WTC11 (cell line): Measurements from ENCODE around the gene ERC1. TPM values are rescaled to one million over a fixed set of nuclear protein-coding genes. Genes with fewer than 3 reads are reported as not detected.

Source experiments
- ATAC-seq: fragments of 200-7000 bp; cut with Tn5 transposase; 2 replicates; pipeline ENCODE4 v1.10.0; 2021; ENCODE audit warnings: mild to moderate bottlenecking, moderate library complexity
- CTCF ChIA-PET: fragments of 300-600 bp; sonication (Branson Sonifier 250); formaldehyde crosslinking; loops from one replicate; lab custom pipeline; 2021; ENCODE audit warnings: antibody characterized with exemption; lab: Charles Lee
- POLR2A ChIA-PET: fragments of 350-600 bp; sonication (Branson Sonifier 250); formaldehyde crosslinking; loops from one replicate; lab custom pipeline; 2021; ENCODE audit warnings: antibody characterized with exemption; lab: Charles Lee
- DNase-seq: peaks from one replicate; pipeline ENCODE4 v3.0.0; 2021; ENCODE audit warnings: low spot score
- H3K27ac Mint-ChIP-seq: 2 replicates; pipeline ENCODE4 v1.8.0; 2021; ENCODE audit warnings: mixed read lengths
- H3K27me3 Mint-ChIP-seq: 2 replicates; pipeline ENCODE4 v1.8.0; 2021; ENCODE audit warnings: low read depth, mild to moderate bottlenecking, moderate library complexity, mixed read lengths
- H3K36me3 Mint-ChIP-seq: 2 replicates; pipeline ENCODE4 v1.8.0; 2021; ENCODE audit warnings: mixed read lengths
- H3K4me1 Mint-ChIP-seq: 2 replicates; pipeline ENCODE4 v1.8.0; 2022; ENCODE audit warnings: mixed read lengths
- H3K4me3 Mint-ChIP-seq: 2 replicates; pipeline ENCODE4 v1.8.0; 2021; ENCODE audit warnings: mild to moderate bottlenecking, moderate library complexity, mixed read lengths
- H3K9me3 Mint-ChIP-seq: 2 replicates; pipeline ENCODE4 v1.8.0; 2021; ENCODE audit warnings: mixed read lengths
- CREM ChIP-seq: sonication (generic); formaldehyde crosslinking; IDR thresholded peaks from 2 replicates; pipeline ENCODE4 v1.8.1; 2022; ENCODE audit warnings: mild to moderate bottlenecking, missing genetic modification reagents, moderate library complexity
- ELF4 ChIP-seq: sonication (generic); formaldehyde crosslinking; IDR thresholded peaks from 2 replicates; pipeline ENCODE4 v1.8.1; 2022; ENCODE audit warnings: low read depth, mild to moderate bottlenecking, moderate library complexity, missing genetic modification reagents
- ETV6 ChIP-seq: sonication (generic); formaldehyde crosslinking; IDR thresholded peaks from 2 replicates; pipeline ENCODE4 v1.8.1; 2022; ENCODE audit warnings: mild to moderate bottlenecking, missing genetic modification reagents
- FOXJ3 ChIP-seq: sonication (generic); formaldehyde crosslinking; IDR thresholded peaks from 2 replicates; pipeline ENCODE4 v1.9.0; 2021; ENCODE audit warnings: missing genetic modification reagents, mild to moderate bottlenecking, borderline replicate concordance
- FOXP1 ChIP-seq: sonication (generic); formaldehyde crosslinking; IDR thresholded peaks from 2 replicates; pipeline ENCODE4 v1.8.0; 2022; ENCODE audit warnings: missing genetic modification reagents, mild to moderate bottlenecking, moderate library complexity, borderline replicate concordance
- GRHL2 ChIP-seq: fragments of 250-450 bp; sonication (Bioruptor Pico); IDR thresholded peaks from 2 replicates; pipeline ENCODE4 v1.8.0; 2022; ENCODE audit warnings: mild to moderate bottlenecking, moderate library complexity; ENCODE audit not compliant: insufficient replicate concordance, severe bottlenecking
- GTF2I ChIP-seq: fragments of 250-450 bp; sonication (Bioruptor Pico); conservative IDR thresholded peaks from 2 replicates; pipeline ENCODE4 v1.4.0; 2021; ENCODE audit warnings: mild to moderate bottlenecking
- JUN ChIP-seq: sonication (generic); formaldehyde crosslinking; IDR thresholded peaks from 2 replicates; pipeline ENCODE4 v1.8.0; 2023; ENCODE audit warnings: mild to moderate bottlenecking, missing genetic modification reagents
- KAT7 ChIP-seq: sonication (generic); formaldehyde crosslinking; IDR thresholded peaks from 2 replicates; pipeline ENCODE4 v1.8.1; 2023; ENCODE audit warnings: missing genetic modification reagents, mild to moderate bottlenecking, borderline replicate concordance
- NR2C2 ChIP-seq: sonication (generic); formaldehyde crosslinking; IDR thresholded peaks from 2 replicates; pipeline ENCODE4 v1.8.0; 2022; ENCODE audit warnings: mild to moderate bottlenecking, missing genetic modification reagents
- RORB ChIP-seq: fragments of 250-450 bp; sonication (Bioruptor Pico); IDR thresholded peaks from 2 replicates; pipeline ENCODE4 v1.9.0; 2021; ENCODE audit warnings: mild to moderate bottlenecking
- SMAD3 ChIP-seq: sonication (generic); formaldehyde crosslinking; IDR thresholded peaks from 2 replicates; pipeline ENCODE4 v1.8.0; 2022; ENCODE audit warnings: missing genetic modification reagents, mild to moderate bottlenecking, borderline replicate concordance
- SMAD4 ChIP-seq: sonication (generic); formaldehyde crosslinking; IDR thresholded peaks from 2 replicates; pipeline ENCODE4 v1.8.0; 2022; ENCODE audit warnings: mild to moderate bottlenecking, missing genetic modification reagents
- TEAD1 ChIP-seq: sonication (generic); formaldehyde crosslinking; IDR thresholded peaks from 2 replicates; pipeline ENCODE4 v1.8.0; 2022; ENCODE audit warnings: mild to moderate bottlenecking, missing genetic modification reagents
- ZBTB21 ChIP-seq: sonication (generic); formaldehyde crosslinking; IDR thresholded peaks from 2 replicates; pipeline ENCODE4 v1.8.1; 2023; ENCODE audit warnings: mild to moderate bottlenecking, missing genetic modification reagents, borderline replicate concordance
- ZNF263 ChIP-seq: sonication (generic); formaldehyde crosslinking; IDR thresholded peaks from 2 replicates; pipeline ENCODE4 v1.8.1; 2022; ENCODE audit warnings: low read depth, mild to moderate bottlenecking, moderate library complexity, missing genetic modification reagents
- total RNA-seq: library from RNA; stranded (reverse); gene quantifications from 3 replicates; pipeline ENCODE4 v1.2.3, GENCODE V29; 2021
- TF ChIP-seq, protein P1 (sequence below): sonication (generic); formaldehyde crosslinking; IDR thresholded peaks from 2 replicates; pipeline ENCODE4 v1.8.0; 2022; ENCODE audit warnings: mild to moderate bottlenecking, missing genetic modification reagents
- TF ChIP-seq, protein P2 (sequence below): sonication (generic); formaldehyde crosslinking; IDR thresholded peaks from 2 replicates; pipeline ENCODE4 v1.8.1; 2022; ENCODE audit warnings: missing genetic modification reagents, borderline replicate concordance
- TF ChIP-seq, protein P3 (sequence below): sonication (generic); formaldehyde crosslinking; IDR thresholded peaks from 2 replicates; pipeline ENCODE4 v1.8.1; 2022; ENCODE audit warnings: low read depth, missing genetic modification reagents, borderline replicate concordance
- TF ChIP-seq, protein P4 (sequence below): sonication (generic); formaldehyde crosslinking; IDR thresholded peaks from 2 replicates; pipeline ENCODE4 v1.8.1; 2022; ENCODE audit warnings: mild to moderate bottlenecking, moderate library complexity, missing genetic modification reagents
- TF ChIP-seq, protein P5 (sequence below): fragments of 250-450 bp; sonication (Bioruptor Pico); IDR thresholded peaks from 2 replicates; pipeline ENCODE4 v1.9.0; 2021; ENCODE audit warnings: moderate library complexity, mild to moderate bottlenecking, inconsistent platforms, borderline replicate concordance
- TF ChIP-seq, protein P6 (sequence below): sonication (generic); formaldehyde crosslinking; conservative IDR thresholded peaks from 2 replicates; pipeline ENCODE4 v1.8.1; 2022; ENCODE audit warnings: mild to moderate bottlenecking, missing genetic modification reagents
- TF ChIP-seq, protein P7 (sequence below): sonication (generic); formaldehyde crosslinking; IDR thresholded peaks from 2 replicates; pipeline ENCODE4 v1.8.1; 2023; ENCODE audit warnings: mild to moderate bottlenecking, moderate library complexity, missing genetic modification reagents
- TF ChIP-seq, protein P8 (sequence below): fragments of 250-450 bp; sonication (Bioruptor Pico); IDR thresholded peaks from 2 replicates; pipeline ENCODE4 v1.9.0; 2021; ENCODE audit warnings: mild to moderate bottlenecking
- TF ChIP-seq, protein P9 (sequence below): sonication (generic); formaldehyde crosslinking; IDR thresholded peaks from 2 replicates; pipeline ENCODE4 v1.8.1; 2022; ENCODE audit warnings: mild to moderate bottlenecking, missing genetic modification reagents, moderate library complexity, borderline replicate concordance

The ERC1 gene
- total RNA-seq, 1 experiment from 2014 or later: 47.5 TPM

DNA sequence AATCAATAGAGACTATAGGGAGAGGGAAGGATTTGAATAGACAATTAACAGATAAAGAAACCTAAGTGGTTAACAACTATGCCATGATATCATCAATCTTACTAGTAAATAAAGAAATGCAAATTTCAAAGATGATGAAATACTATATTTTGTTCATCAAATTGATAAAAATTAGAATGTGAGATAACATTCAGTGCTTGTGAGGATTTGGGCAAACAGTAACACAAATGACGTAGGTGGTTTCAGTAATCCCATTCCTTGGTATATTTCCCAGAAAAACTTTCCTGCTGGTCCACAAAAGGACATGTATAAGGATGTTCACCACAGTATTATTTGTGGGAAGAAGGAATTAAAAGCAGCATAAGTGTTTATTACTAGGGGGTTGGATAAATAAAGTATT, 136.0 kb downstream of the ERC1 start:
- DNase-seq: no peak
- POLR2A ChIA-PET: no interaction called here
- Mint-ChIP-seq H3K4me1 (no peaks in the 10 kb centered on the region), H3K27ac (no peak overlapping the region), H3K27me3 (peaks cover 40% of the 10 kb centered on the region), H3K9me3 (no peaks in the 10 kb centered on the region; the same call in 1 of the 2 replicates), H3K4me3 (no peak overlapping the region)
- CTCF ChIA-PET: interaction anchor here (1.8 kb wide), 1 partner anchor 34 kb away, joined by 6 read pairs; no protein-coding TSS in a partner anchor
- ATAC-seq: no peak
- no peak for TF ChIP-seq JUN (CRISPR knock-in tag)
- TF ChIP-seq TEAD1: no peak
- TF ChIP-seq, protein P1, sequence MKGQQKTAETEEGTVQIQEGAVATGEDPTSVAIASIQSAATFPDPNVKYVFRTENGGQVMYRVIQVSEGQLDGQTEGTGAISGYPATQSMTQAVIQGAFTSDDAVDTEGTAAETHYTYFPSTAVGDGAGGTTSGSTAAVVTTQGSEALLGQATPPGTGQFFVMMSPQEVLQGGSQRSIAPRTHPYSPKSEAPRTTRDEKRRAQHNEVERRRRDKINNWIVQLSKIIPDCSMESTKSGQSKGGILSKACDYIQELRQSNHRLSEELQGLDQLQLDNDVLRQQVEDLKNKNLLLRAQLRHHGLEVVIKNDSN: no peak
- no peak for TF ChIP-seq RORB (CRISPR knock-in tag)
- TF ChIP-seq, protein P2, sequence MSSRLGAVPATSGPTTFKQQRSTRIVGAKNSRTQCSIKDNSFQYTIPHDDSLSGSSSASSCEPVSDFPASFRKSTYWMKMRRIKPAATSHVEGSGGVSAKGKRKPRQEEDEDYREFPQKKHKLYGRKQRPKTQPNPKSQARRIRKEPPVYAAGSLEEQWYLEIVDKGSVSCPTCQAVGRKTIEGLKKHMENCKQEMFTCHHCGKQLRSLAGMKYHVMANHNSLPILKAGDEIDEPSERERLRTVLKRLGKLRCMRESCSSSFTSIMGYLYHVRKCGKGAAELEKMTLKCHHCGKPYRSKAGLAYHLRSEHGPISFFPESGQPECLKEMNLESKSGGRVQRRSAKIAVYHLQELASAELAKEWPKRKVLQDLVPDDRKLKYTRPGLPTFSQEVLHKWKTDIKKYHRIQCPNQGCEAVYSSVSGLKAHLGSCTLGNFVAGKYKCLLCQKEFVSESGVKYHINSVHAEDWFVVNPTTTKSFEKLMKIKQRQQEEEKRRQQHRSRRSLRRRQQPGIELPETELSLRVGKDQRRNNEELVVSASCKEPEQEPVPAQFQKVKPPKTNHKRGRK: no peak
- TF ChIP-seq, protein P3, sequence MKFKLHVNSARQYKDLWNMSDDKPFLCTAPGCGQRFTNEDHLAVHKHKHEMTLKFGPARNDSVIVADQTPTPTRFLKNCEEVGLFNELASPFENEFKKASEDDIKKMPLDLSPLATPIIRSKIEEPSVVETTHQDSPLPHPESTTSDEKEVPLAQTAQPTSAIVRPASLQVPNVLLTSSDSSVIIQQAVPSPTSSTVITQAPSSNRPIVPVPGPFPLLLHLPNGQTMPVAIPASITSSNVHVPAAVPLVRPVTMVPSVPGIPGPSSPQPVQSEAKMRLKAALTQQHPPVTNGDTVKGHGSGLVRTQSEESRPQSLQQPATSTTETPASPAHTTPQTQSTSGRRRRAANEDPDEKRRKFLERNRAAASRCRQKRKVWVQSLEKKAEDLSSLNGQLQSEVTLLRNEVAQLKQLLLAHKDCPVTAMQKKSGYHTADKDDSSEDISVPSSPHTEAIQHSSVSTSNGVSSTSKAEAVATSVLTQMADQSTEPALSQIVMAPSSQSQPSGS (CRISPR knock-in tag): no peak
- TF ChIP-seq CREM (CRISPR knock-in tag): no peak
- no peak for TF ChIP-seq GTF2I (CRISPR knock-in tag)
- TF ChIP-seq, protein P4, sequence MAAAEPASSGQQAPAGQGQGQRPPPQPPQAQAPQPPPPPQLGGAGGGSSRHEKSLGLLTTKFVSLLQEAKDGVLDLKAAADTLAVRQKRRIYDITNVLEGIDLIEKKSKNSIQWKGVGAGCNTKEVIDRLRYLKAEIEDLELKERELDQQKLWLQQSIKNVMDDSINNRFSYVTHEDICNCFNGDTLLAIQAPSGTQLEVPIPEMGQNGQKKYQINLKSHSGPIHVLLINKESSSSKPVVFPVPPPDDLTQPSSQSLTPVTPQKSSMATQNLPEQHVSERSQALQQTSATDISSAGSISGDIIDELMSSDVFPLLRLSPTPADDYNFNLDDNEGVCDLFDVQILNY (CRISPR knock-in tag): no peak
- TF ChIP-seq, protein P5, sequence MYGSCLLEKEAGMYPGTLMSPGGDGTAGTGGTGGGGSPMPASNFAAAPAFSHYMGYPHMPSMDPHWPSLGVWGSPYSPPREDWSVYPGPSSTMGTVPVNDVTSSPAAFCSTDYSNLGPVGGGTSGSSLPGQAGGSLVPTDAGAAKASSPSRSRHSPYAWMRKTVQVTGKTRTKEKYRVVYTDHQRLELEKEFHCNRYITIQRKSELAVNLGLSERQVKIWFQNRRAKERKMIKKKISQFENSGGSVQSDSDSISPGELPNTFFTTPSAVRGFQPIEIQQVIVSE (CRISPR knock-in tag): no peak
- no peak for TF ChIP-seq GRHL2
- TF ChIP-seq, protein P6, sequence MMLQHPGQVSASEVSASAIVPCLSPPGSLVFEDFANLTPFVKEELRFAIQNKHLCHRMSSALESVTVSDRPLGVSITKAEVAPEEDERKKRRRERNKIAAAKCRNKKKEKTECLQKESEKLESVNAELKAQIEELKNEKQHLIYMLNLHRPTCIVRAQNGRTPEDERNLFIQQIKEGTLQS (CRISPR knock-in tag): no peak
- TF ChIP-seq ZNF263 (CRISPR knock-in tag): no peak
- TF ChIP-seq ELF4 (CRISPR knock-in tag): no peak
- TF ChIP-seq, protein P7, sequence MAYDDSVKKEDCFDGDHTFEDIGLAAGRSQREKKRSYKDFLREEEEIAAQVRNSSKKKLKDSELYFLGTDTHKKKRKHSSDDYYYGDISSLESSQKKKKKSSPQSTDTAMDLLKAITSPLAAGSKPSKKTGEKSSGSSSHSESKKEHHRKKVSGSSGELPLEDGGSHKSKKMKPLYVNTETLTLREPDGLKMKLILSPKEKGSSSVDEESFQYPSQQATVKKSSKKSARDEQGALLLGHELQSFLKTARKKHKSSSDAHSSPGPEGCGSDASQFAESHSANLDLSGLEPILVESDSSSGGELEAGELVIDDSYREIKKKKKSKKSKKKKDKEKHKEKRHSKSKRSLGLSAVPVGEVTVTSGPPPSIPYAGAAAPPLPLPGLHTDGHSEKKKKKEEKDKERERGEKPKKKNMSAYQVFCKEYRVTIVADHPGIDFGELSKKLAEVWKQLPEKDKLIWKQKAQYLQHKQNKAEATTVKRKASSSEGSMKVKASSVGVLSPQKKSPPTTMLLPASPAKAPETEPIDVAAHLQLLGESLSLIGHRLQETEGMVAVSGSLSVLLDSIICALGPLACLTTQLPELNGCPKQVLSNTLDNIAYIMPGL (CRISPR knock-in tag): no peak
- TF ChIP-seq SMAD3 (CRISPR knock-in tag): no peak
- TF ChIP-seq, all 79 proteins: peak for 0
- peaks cover 3% of the 10 kb centered on the region; the same call in 1 of the 2 replicates for H3K36me3 Mint-ChIP-seq

DNA sequence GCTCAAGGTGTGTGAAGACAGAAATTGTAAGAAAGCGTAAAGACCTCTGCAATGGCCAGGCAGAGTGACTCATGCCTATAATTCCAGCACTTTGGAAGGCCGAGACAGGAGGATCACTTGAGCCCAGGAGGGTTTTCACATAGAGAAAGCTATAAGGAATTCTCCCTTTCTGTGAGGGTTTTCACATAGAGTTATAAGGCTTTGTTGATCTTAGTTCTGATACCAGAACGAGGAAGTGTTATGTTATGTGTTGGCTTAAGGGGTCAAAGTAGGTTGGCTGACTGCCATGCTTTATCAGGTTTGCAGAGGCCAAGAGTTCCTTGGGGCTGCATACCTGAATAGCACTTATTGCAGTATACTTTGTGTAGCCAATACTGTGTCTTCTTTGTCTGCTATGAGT, 139.1 kb downstream of the ERC1 start:
- CTCF ChIA-PET: interaction anchor here (1.6 to 2.3 kb wide), 3 partner anchors 12 to 37 kb away, joined by 4 to 8 read pairs (median 6); no protein-coding TSS in a partner anchor
- H3K27ac Mint-ChIP-seq: no peak overlapping the region
- no peak for DNase-seq
- no peak for ATAC-seq
- peaks cover 5% of the 10 kb centered on the region for H3K4me1 Mint-ChIP-seq
- no peaks in the 10 kb centered on the region; the same call in 1 of the 2 replicates for H3K9me3 Mint-ChIP-seq
- peaks cover 16% of the 10 kb centered on the region; the same call in 1 of the 2 replicates for H3K27me3 Mint-ChIP-seq
- H3K36me3 Mint-ChIP-seq: peaks cover 5% of the 10 kb centered on the region; the same call in 1 of the 2 replicates
- H3K4me3 Mint-ChIP-seq: no peak overlapping the region
- POLR2A ChIA-PET: no interaction called here
- TF ChIP-seq KAT7: no peak
- TF ChIP-seq, protein P8, sequence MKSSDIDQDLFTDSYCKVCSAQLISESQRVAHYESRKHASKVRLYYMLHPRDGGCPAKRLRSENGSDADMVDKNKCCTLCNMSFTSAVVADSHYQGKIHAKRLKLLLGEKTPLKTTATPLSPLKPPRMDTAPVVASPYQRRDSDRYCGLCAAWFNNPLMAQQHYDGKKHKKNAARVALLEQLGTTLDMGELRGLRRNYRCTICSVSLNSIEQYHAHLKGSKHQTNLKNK (CRISPR knock-in tag): no peak
- TF ChIP-seq, protein P9, sequence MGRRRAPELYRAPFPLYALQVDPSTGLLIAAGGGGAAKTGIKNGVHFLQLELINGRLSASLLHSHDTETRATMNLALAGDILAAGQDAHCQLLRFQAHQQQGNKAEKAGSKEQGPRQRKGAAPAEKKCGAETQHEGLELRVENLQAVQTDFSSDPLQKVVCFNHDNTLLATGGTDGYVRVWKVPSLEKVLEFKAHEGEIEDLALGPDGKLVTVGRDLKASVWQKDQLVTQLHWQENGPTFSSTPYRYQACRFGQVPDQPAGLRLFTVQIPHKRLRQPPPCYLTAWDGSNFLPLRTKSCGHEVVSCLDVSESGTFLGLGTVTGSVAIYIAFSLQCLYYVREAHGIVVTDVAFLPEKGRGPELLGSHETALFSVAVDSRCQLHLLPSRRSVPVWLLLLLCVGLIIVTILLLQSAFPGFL: no peak
- TF ChIP-seq ZBTB21: no peak
- TF ChIP-seq FOXJ3 (CRISPR knock-in tag): no peak
- no peak for TF ChIP-seq FOXP1 (CRISPR knock-in tag)
- TF ChIP-seq ETV6: no peak
- no peak for TF ChIP-seq SMAD4 (CRISPR knock-in tag)
- TF ChIP-seq NR2C2 (CRISPR knock-in tag): no peak
